Stomach smooth muscle (tissue), 2 donors: ENCODE measurements around the gene CEP131.

Experiments
- H3K27ac ChIP-seq: one replicate; pipeline ENCODE4 v1.7.0; 2013; ENCODE audit warnings: mild to moderate bottlenecking, low read length, inconsistent platforms
- H3K27me3 ChIP-seq, 2 donors: one replicate each; pipeline ENCODE4 v1.7.0; 2013; ENCODE audit warnings: low read length in 2 of 2; ENCODE audit not compliant: insufficient read depth in 2 of 2, control insufficient read depth in 1 of 2
- H3K36me3 ChIP-seq, 2 donors: one replicate each; pipeline ENCODE4 v1.7.0; 2013; ENCODE audit warnings: low read length in 2 of 2; ENCODE audit not compliant: control insufficient read depth in 2 of 2, insufficient read depth in 2 of 2
- H3K4me1 ChIP-seq: one replicate; pipeline ENCODE4 v1.7.0; 2013; ENCODE audit warnings: low read length; ENCODE audit not compliant: control insufficient read depth, insufficient read depth
- H3K4me3 ChIP-seq, 2 donors: one replicate each; pipeline ENCODE4 v1.7.0; 2013; ENCODE audit warnings: low read length in 2 of 2
- H3K9ac ChIP-seq, 2 donors: one replicate each; pipeline ENCODE4 v1.7.0; 2013; ENCODE audit warnings: low read length in 2 of 2, mild to moderate bottlenecking in 1 of 2
- H3K9me3 ChIP-seq, 2 donors: one replicate each; pipeline ENCODE4 v1.7.0; 2013; ENCODE audit warnings: low read length in 2 of 2; ENCODE audit not compliant: control insufficient read depth in 2 of 2
- donor health status: healthy.
- donor health status: Pancreatic carcinoma.

The CEP131 gene

DNA sequence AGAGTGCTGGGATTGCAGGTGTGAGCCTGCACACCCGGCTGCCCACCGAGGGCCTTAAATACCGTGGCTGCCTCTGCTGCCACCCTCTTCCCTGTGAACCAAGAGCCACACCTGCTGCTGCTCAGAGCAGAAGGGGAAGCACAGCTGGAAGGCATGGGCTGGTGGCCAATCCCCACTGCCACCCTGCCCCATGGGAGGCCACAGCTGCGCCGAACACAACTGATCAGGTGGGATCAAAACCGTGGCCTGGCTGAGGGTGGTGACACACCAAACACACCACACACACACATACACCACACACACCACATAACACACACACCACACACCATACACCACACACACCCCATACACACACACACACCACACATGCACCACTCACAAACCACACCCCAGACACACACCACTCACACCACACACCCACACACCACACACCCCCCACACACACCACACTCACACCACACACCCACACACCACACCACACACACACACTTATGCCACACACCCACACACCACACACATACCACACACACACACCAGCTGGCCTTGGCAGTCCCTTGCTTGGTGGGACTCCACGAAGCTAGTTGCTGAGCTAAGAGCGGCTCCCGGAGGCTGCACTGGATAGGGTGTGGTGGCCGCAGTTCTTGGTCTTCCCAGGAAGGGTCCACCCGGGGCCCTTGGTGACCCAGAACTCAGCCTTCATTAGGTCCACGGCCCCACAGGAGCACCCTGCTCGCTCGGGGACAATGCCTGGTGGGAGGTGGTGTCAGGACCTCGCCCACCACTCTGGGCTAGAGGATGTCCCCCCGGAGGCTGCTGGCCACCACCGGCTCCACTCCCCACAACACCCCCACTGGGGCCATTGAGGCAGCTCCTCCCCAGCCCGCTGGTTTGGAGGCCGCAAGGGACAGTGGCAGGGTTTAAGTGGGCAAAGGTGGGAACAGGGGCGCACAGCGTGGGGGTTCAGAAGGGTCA is 14.9 kb downstream of the CEP131 start:
- H3K27ac ChIP-seq = no peak overlapping the region
- H3K9me3 ChIP-seq = no peaks in the 10 kb centered on the region
- H3K4me1 ChIP-seq = no peaks in the 10 kb centered on the region
- no peak overlapping the region for H3K9ac ChIP-seq
- no peaks in the 10 kb centered on the region for H3K27me3 ChIP-seq
- no peak overlapping the region for H3K4me3 ChIP-seq
- no peaks in the 10 kb centered on the region for H3K36me3 ChIP-seq

DNA sequence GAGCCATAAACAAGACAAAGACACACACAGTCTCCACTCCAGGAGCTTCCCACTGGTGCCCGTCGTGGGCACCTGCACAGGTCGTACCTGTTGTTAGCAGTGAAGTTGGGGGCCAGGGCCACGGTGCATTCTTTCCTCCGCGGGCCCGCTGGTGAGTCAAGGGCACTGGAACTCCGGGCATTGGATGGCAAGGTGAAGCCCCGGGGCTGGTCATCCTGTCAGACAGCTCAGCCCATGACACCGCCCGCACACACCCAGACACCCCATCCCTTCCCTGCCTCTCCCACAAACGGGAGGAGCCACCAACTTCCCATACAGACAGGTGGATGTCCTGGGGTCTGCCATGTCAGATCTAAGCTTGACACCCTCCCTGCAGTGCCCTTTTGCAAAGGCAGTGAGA is 16.1 kb downstream of the CEP131 start:
- H3K27ac ChIP-seq = no peak overlapping the region
- H3K4me3 ChIP-seq = no peak overlapping the region
- H3K27me3 ChIP-seq = no peaks in the 10 kb centered on the region
- no peaks in the 10 kb centered on the region for H3K36me3 ChIP-seq
- no peaks in the 10 kb centered on the region for H3K4me1 ChIP-seq
- H3K9me3 ChIP-seq = no peaks in the 10 kb centered on the region
- no peak overlapping the region for H3K9ac ChIP-seq

- H3K4me3 ChIP-seq = no peak overlapping the region
- H3K36me3 ChIP-seq = no peaks in the 10 kb centered on the region
- no peaks in the 10 kb centered on the region for H3K9me3 ChIP-seq
- no peak overlapping the region for H3K27ac ChIP-seq
- H3K4me1 ChIP-seq = no peaks in the 10 kb centered on the region
- H3K27me3 ChIP-seq = no peaks in the 10 kb centered on the region
- H3K9ac ChIP-seq = no peak overlapping the region
Measured at GRCh38 chr17:81206166-81206565, 16.6 kb downstream of the CEP131 start.

- Histone ChIP-seq H3K36me3 (no peaks in the 10 kb centered on the region), H3K9ac (no peak overlapping the region), H3K4me1 (peaks cover under 1% of the 10 kb centered on the region), H3K27me3 (no peaks in the 10 kb centered on the region), H3K27ac (no peak overlapping the region), H3K9me3 (no peaks in the 10 kb centered on the region), H3K4me3 (no peak overlapping the region)
Measured at GRCh38 chr17:81204578-81204977, 18.2 kb downstream of the CEP131 start.

DNA sequence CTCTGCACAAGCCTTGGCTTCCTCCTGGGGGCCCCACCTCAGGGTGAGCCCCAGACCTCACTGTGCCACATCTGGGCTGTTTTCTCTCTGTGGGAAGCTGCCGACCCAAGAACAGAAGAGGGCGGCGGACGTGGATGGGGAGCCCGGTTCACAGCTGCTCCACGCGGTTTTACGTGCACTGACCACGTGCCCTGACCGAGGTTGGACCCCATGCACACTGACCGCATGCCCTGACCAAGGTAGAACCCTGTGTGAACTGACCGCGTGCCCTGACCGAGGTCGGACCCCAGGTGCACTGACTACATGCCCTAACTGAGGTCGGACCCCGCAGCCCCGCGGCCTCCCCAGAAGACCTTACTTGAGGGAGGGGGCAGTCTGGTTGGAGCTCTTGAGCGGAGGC is 19.6 kb downstream of the CEP131 start:
- no peak overlapping the region for H3K4me3 ChIP-seq
- no peaks in the 10 kb centered on the region for H3K9me3 ChIP-seq
- no peak overlapping the region for H3K27ac ChIP-seq
- H3K27me3 ChIP-seq = no peaks in the 10 kb centered on the region
- no peaks in the 10 kb centered on the region for H3K36me3 ChIP-seq
- H3K4me1 ChIP-seq = peaks cover 6% of the 10 kb centered on the region
- H3K9ac ChIP-seq = no peak overlapping the region

DNA sequence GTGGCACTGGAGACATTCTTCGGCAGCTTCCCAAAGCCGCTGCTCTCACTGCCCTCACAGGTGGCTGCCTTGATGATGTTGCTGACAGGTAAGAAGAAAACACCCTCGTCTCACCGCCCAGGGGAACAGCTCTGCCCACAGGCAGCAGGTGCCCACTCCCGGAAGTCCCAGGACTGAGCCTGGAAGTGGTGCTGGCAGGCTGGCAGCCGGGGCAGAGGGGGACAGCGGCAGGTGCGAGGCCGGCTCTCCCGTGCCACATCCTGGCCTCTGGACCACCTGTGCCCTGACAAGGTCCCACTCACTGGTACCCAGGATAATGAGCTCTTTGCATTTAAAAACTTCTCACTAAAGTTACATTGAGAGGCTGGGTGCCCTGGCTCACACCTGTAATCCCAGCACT is 20.4 kb downstream of the CEP131 start:
- peaks cover 6% of the 10 kb centered on the region for H3K4me1 ChIP-seq
- H3K4me3 ChIP-seq = no peak overlapping the region
- H3K27me3 ChIP-seq = no peaks in the 10 kb centered on the region
- no peak overlapping the region for H3K27ac ChIP-seq
- H3K9ac ChIP-seq = no peak overlapping the region
- no peaks in the 10 kb centered on the region for H3K9me3 ChIP-seq
- no peaks in the 10 kb centered on the region for H3K36me3 ChIP-seq

DNA sequence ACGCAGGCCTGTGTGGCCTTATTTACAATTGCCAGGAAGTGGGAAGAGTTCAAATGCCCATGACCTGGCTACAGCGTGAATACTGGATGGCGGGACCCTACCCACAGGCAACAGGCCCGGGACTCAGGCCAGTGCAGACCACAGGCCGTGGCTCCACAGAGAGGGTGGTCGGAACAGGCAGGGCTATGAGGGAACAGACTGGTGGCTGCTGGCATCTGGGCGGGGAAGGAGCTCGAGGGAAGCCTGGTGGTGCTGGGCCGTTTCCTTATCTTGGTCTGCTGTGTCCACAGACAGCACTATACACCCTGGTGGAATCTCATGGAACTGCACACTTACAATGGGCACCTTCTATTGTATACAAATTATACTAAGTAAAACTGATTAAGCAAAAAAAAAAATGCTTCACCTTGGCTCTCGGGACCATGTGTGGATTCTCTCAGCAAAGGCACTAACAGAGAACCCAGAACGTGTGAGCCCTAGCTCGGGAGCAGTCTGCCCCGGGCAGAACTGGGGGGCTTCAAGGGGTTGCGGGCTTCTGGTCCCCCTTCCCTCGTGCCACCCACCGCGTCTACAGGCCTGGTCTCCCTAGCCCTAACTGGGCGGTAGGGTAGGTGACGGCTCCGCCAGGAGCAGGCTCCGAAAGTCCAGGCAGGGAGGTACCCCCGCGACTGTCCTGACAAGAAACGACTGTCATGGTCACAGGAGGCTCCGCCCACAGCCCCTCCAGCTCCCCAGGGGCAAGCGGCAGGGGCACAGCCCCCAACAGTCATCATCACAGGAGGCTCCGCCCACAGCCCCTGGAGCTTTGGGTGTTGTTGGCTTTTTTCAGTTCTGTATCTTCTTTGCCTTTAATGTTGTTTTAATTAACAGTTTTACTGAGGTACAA is 21.8 kb downstream of the CEP131 start:
- Histone ChIP-seq H3K36me3 (no peaks in the 10 kb centered on the region), H3K27me3 (no peaks in the 10 kb centered on the region), H3K9ac (no peak overlapping the region), H3K4me3 (no peak overlapping the region), H3K27ac (no peak overlapping the region), H3K4me1 (peaks cover 8% of the 10 kb centered on the region), H3K9me3 (no peaks in the 10 kb centered on the region)

GRCh38 chr17:81200201-81200600 is 22.6 kb downstream of the CEP131 start:
- H3K36me3 ChIP-seq = no peaks in the 10 kb centered on the region
- H3K27ac ChIP-seq = no peak overlapping the region
- H3K9me3 ChIP-seq = no peaks in the 10 kb centered on the region

GRCh38 chr17:81199482-81199830 is 23.3 kb downstream of the CEP131 start:
- Histone ChIP-seq H3K27ac (no peak overlapping the region), H3K9me3 (no peaks in the 10 kb centered on the region), H3K9ac (no peak overlapping the region), H3K4me3 (no peak overlapping the region), H3K4me1 (peaks cover 19% of the 10 kb centered on the region), H3K27me3 (no peaks in the 10 kb centered on the region), H3K36me3 (no peaks in the 10 kb centered on the region)

More at GRCh38 chr17:81200201-81200600, 22.6 kb downstream of the CEP131 start:
- Histone ChIP-seq H3K9ac (no peak overlapping the region), H3K4me3 (no peak overlapping the region), H3K27me3 (no peaks in the 10 kb centered on the region), H3K4me1 (peaks cover 15% of the 10 kb centered on the region)

DNA sequence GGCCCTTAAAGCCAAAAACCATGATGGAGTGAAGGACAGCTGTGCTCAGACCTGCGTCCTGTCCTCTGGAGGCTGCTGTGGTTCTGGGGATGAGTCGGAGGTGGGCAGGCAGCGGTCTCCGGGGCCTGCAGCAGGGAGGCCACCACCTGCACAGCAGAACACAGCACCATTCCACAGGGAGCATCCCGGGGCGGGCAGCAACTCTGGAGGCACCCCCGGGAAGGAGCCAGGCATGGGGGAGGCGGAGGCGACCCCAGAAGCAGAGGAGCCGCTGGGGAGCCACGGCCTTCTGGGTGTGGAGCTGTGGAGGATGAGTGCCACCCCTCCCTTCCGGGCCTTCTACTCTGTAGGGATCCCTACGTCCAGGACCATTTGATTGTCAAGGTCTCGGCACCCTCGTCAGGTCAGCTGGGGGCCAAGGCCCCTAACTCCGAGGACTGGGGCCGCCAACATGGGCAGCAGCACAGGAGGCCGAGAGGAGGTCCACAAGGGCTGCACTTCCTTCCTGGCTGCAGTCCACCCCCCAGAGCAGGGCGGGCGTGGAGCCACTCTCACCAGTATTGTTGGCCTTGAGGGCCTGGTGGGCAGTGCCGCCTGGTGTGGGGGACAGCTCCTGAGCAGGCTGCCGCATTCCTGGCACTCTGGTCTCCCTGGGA is 23.8 kb downstream of the CEP131 start:
- Histone ChIP-seq H3K9ac (no peak overlapping the region), H3K27me3 (no peaks in the 10 kb centered on the region), H3K4me3 (no peak overlapping the region), H3K4me1 (peaks cover 22% of the 10 kb centered on the region), H3K36me3 (no peaks in the 10 kb centered on the region), H3K27ac (no peak overlapping the region), H3K9me3 (no peaks in the 10 kb centered on the region)
